SK-N-SH (cell line): ENCODE data around the gene TMEM72. TPM values are rescaled to one million over a fixed set of nuclear protein-coding genes. Genes with fewer than 3 reads are reported as not detected.

Experiments
- CTCF ChIA-PET: fragments of 300-600, 350-600 bp; formaldehyde crosslinking; extraction: SDS; loops from one replicate; lab custom pipeline; 2021; lab: Yijun Ruan, JAX
- POLR2A ChIA-PET: fragments of 350-600 bp; sonication (Branson Sonifier 250); formaldehyde crosslinking; extraction: SDS; loops from one replicate; lab custom pipeline; 2020; ENCODE audit warnings: antibody characterized with exemption, inconsistent platforms; lab: Yijun Ruan, JAX
- DNase-seq: peaks from one replicate; pipeline ENCODE4 v3.0.0; 2012
- H2AFZ ChIP-seq: fragments of 200-600 bp; sonication (generic); 2 replicates; pipeline ENCODE4 v1.8.1; 2016; ENCODE audit warnings: antibody characterized with exemption, mild to moderate bottlenecking, low read depth
- H3F3A ChIP-seq: fragments of 200-600 bp; sonication (generic); replicated peaks from 2 replicates; pipeline ENCODE3; 2016; ENCODE audit warnings: antibody characterized with exemption, mild to moderate bottlenecking; ENCODE audit not compliant: insufficient read depth
- H3K27ac ChIP-seq, 2 experiments: fragments of 200-500 bp in 1 of 2; fragments of 200-600 bp in 1 of 2; sonication (Bioruptor generic) in 1 of 2; sonication (generic), shearing (Covaris generic) in 1 of 2; 2 replicates each; pipeline versions ENCODE4 v1.5.1 to v1.6.1; 2014 to 2016; ENCODE audit warnings: low read depth in 2 of 2, inconsistent platforms in 1 of 2, low read length in 1 of 2, mild to moderate bottlenecking in 1 of 2, mixed read lengths in 1 of 2
- H3K27me3 ChIP-seq: fragments of 200-600 bp; sonication (generic), shearing (Covaris generic); 2 replicates; pipeline ENCODE4 v1.6.1; 2016; ENCODE audit warnings: mixed run types; ENCODE audit not compliant: insufficient read depth
- H3K36me3 ChIP-seq, 2 experiments: fragments of 200-500 bp in 1 of 2; fragments of 200-600 bp in 1 of 2; sonication (Bioruptor generic) in 1 of 2; sonication (generic) in 1 of 2; replicated peaks in 1 of 2; 2 replicates each; pipeline versions ENCODE3 to v1.5.1; 2014 to 2016; ENCODE audit warnings: low read length in 1 of 2, mild to moderate bottlenecking in 1 of 2; ENCODE audit not compliant: insufficient read depth in 2 of 2, control insufficient read depth in 1 of 2
- H3K4me1 ChIP-seq, 2 experiments: fragments of 200-500 bp in 1 of 2; fragments of 200-600 bp in 1 of 2; sonication (Bioruptor generic) in 1 of 2; sonication (generic), shearing (Covaris generic) in 1 of 2; 2 replicates each; pipeline versions ENCODE4 v1.5.1 to v1.6.1; 2014 to 2016; ENCODE audit warnings: low read depth in 1 of 2, low read length in 1 of 2, mixed run types in 1 of 2; ENCODE audit not compliant: insufficient read depth in 2 of 2, control insufficient read depth in 1 of 2
- H3K4me2 ChIP-seq: fragments of 200-600 bp; sonication (generic), shearing (Covaris generic); 2 replicates; pipeline ENCODE4 v1.6.1; 2017; ENCODE audit warnings: mixed run types
- H3K4me3 ChIP-seq, 2 experiments: fragments of 200-500 bp in 1 of 2; fragments of 200-600 bp in 1 of 2; sonication (Bioruptor generic) in 1 of 2; sonication (generic), shearing (Covaris generic) in 1 of 2; 2 replicates each; pipeline versions ENCODE4 v1.5.1 to v1.8.1; 2014 to 2016; ENCODE audit warnings: low read depth in 2 of 2, inconsistent platforms in 1 of 2, low read length in 1 of 2, mild to moderate bottlenecking in 1 of 2, mixed read lengths in 1 of 2, moderate library complexity in 1 of 2
- H3K79me2 ChIP-seq: fragments of 200-600 bp; sonication (generic); 2 replicates; pipeline ENCODE4 v1.8.1; 2017; ENCODE audit warnings: mild to moderate bottlenecking; ENCODE audit not compliant: insufficient read depth
- H3K9ac ChIP-seq: fragments of 200-600 bp; sonication (generic); 2 replicates; pipeline ENCODE4 v1.6.1; 2017; ENCODE audit warnings: mixed run types
- H3K9me2 ChIP-seq: fragments of 200-600 bp; sonication (generic); 2 replicates; pipeline ENCODE4 v1.6.1; 2017; ENCODE audit warnings: mixed run types
- H3K9me3 ChIP-seq: fragments of 200-600 bp; sonication (generic); 2 replicates; pipeline ENCODE4 v1.6.1; 2017; ENCODE audit warnings: mixed run types, mild to moderate bottlenecking, moderate library complexity
- H4K20me1 ChIP-seq: fragments of 200-600 bp; sonication (generic); 2 replicates; pipeline ENCODE4 v1.6.1; 2017; ENCODE audit warnings: mild to moderate bottlenecking, mixed run types; ENCODE audit not compliant: insufficient read depth
- CHD2 ChIP-seq: fragments of 150-350 bp; IDR thresholded peaks from 2 replicates; pipeline ENCODE4 v1.6.1; 2018; ENCODE audit warnings: low read length; ENCODE audit not compliant: partially characterized antibody
- ELF1 ChIP-seq: IDR thresholded peaks from 2 replicates; pipeline ENCODE4 v1.4.0; 2012
- EP300 ChIP-seq, 2 experiments: IDR thresholded peaks; 2 replicates each; pipeline versions ENCODE4 v1.4.0 to v1.6.1; 2012; ENCODE audit warnings: borderline replicate concordance in 1 of 2, low read depth in 1 of 2, low read length in 1 of 2
- EZH2phosphoT487 ChIP-seq: fragments of 200-600 bp; sonication (generic); IDR thresholded peaks from 2 replicates; pipeline ENCODE4 v1.6.1; 2017; ENCODE audit warnings: low read depth, mixed run types, mild to moderate bottlenecking, antibody characterized with exemption, moderate library complexity, borderline replicate concordance
- FOSL2 ChIP-seq: IDR thresholded peaks from 2 replicates; pipeline ENCODE4 v1.4.0; 2012; ENCODE audit warnings: low read depth, mild to moderate bottlenecking, moderate library complexity, borderline replicate concordance
- FOXJ3 ChIP-seq: sonication (generic); formaldehyde crosslinking; IDR thresholded peaks from 2 replicates; pipeline ENCODE4 v1.5.1; 2020; ENCODE audit warnings: mild to moderate bottlenecking, missing genetic modification reagents
- GATA2 ChIP-seq: sonication (generic); formaldehyde crosslinking; IDR thresholded peaks from 2 replicates; pipeline ENCODE4 v1.5.0; 2020; ENCODE audit warnings: mild to moderate bottlenecking, missing genetic modification reagents
- JUND ChIP-seq: IDR thresholded peaks from 2 replicates; pipeline ENCODE4 v1.4.0; 2012
- MEF2A ChIP-seq: IDR thresholded peaks from 2 replicates; pipeline ENCODE4 v1.4.0; 2012; ENCODE audit warnings: low read depth, borderline replicate concordance
- NRF1 ChIP-seq: IDR thresholded peaks from 2 replicates; pipeline ENCODE4 v1.6.1; 2012; ENCODE audit warnings: low read depth, mild to moderate bottlenecking, low read length
- PBX3 ChIP-seq: IDR thresholded peaks from 2 replicates; pipeline ENCODE4; 2012
- POLR2AphosphoS5 ChIP-seq: IDR thresholded peaks from 2 replicates; pipeline ENCODE4 v1.6.1; 2012; ENCODE audit warnings: low read depth, low read length
- RAD21 ChIP-seq: IDR thresholded peaks from 2 replicates; pipeline ENCODE4 v1.6.1; 2012; ENCODE audit warnings: mild to moderate bottlenecking, low read length
- REST ChIP-seq: IDR thresholded peaks from 2 replicates; pipeline ENCODE4 v1.6.1; 2012; ENCODE audit warnings: mild to moderate bottlenecking, low read depth, low read length, moderate library complexity
- RFX5 ChIP-seq: IDR thresholded peaks from 2 replicates; pipeline ENCODE4 v1.6.1; 2012; ENCODE audit warnings: mild to moderate bottlenecking, improper control_type of control experiment, low read length
- TAF1 ChIP-seq: IDR thresholded peaks from 2 replicates; pipeline ENCODE4 v1.6.1; 2012; ENCODE audit warnings: low read depth, mild to moderate bottlenecking, low read length, moderate library complexity, borderline replicate concordance
- USF2 ChIP-seq: fragments of 150-350 bp; IDR thresholded peaks from 2 replicates; pipeline ENCODE4 v1.6.1; 2017; ENCODE audit warnings: antibody characterized with exemption, low read length, low read depth, borderline replicate concordance
- WGBS: methylation state at CpG from one replicate; pipeline ENCODE4 v1.1.6; 2017; ENCODE audit warnings: low lambda C conversion rate; 5-methylcytosine and 5-hydroxymethylcytosine counted together
- polyA plus RNA-seq, 3 experiments: library from polyadenylated mRNA; depleted of rRNA; stranded (reverse); fragments of >200 nt; gene quantifications; 2 replicates each; pipeline ENCODE4 v1.2.3, GENCODE V29; 2012
- TF ChIP-seq, protein P1 (sequence below): IDR thresholded peaks from 2 replicates; pipeline ENCODE4 v1.4.0; 2012; ENCODE audit warnings: low read depth

Gene TMEM72
- not detected in 2 replicates for polyA plus RNA-seq (2012; rRNA removed)
- not detected in 2 replicates for polyA plus RNA-seq (2012; cell fraction: cytosol; rRNA removed)
- polyA plus RNA-seq (2012; cell fraction: nucleus; rRNA removed): not detected in 2 replicates

DNA sequence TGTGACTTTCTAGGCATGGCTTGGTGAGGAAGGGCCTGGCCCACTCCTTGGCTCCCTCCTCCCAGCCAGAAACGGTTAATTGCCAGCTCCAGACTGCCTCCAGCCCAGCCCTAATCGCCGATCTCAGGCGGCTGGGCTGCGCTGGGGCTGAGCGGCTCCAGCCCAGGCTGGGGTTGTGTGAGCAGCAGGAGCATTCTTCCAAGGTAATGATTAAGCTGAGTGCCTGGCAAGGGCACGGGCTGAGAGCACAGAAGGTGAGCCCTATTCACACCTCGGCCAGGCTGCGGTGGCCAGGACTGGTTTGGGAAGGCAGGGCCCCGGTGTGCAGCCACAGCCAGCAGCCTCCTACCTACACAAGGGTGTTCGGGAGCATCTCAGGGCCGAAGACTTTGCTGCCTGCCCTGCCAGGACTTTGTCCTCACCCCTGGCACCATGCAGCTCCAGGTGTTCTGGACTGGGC, at the start of gene TMEM72:
Gene TMEM72, plus strand, starts transcription at position 257 of the 460 bp plus-strand sequence. Its CDS starts 176 bp downstream, at position 433.
- Histone ChIP-seq H3K27me3 (peaks cover 79% of the 10 kb centered on the region), H3K9me2 (no peaks in the 10 kb centered on the region), H3K79me2 (no peaks in the 10 kb centered on the region), H4K20me1 (no peaks in the 10 kb centered on the region), H2AFZ (no peak within 1 kb of the TSS), H3K9me3 (no peaks in the 10 kb centered on the region), H3K27ac (no peak within 1 kb of the TSS), H3K4me1 (peaks cover 0 to 6% of the 10 kb centered on the region in 2 experiments; a peak in 1 of 4 replicates), H3K36me3 (no peaks in the 10 kb centered on the region), H3F3A (no peaks in the 10 kb centered on the region), H3K4me3 (no peak within 1 kb of the TSS), H3K9ac (no peak within 1 kb of the TSS), H3K4me2 (no peak within 1 kb of the TSS)
- TF ChIP-seq USF2: no peak
- TF ChIP-seq EP300 (IDR thresholded peaks at IDR 0.05; ENCODE audit: borderline replicate concordance in 1 of 2, low read depth in 1 of 2, low read length in 1 of 2): no peak
- no peak for TF ChIP-seq RFX5
- no peak for TF ChIP-seq ELF1
- no peak for TF ChIP-seq FOXJ3 (CRISPR knock-in tag)
- TF ChIP-seq MEF2A: no peak
- ChIA-PET POLR2A (no interaction called here), CTCF (interaction anchor here (1.1 to 5.4 kb wide), 2 partner anchors 9 to 22 kb away, joined by 3 to 20 read pairs; no protein-coding TSS in a partner anchor)
- DNase-seq: peak; percentile 27
- WGBS: 8% methylated on average over 6 of the region's 12 CpGs

GRCh38 chr10:44862006-44862751, 49.0 kb upstream of the TMEM72 start:
- no peak overlapping the region for H2AFZ ChIP-seq
- peak overlapping the region in 1 of 2 experiments; percentile 51; a peak in 2 of 4 replicates for H3K27ac ChIP-seq
- POLR2A ChIA-PET: no interaction called here
- no peak overlapping the region for H3K9ac ChIP-seq
- no peaks in the 10 kb centered on the region for H3K9me2 ChIP-seq
- DNase-seq: no peak
- H4K20me1 ChIP-seq: no peaks in the 10 kb centered on the region
- CTCF ChIA-PET: interaction anchor here (2.3 kb wide), 1 partner anchor 1191 kb away, joined by 8 read pairs; no protein-coding TSS in a partner anchor
- H3K4me1 ChIP-seq: peaks cover 12 to 19% of the 10 kb centered on the region in 2 experiments; a peak in 3 of 4 replicates
- H3K79me2 ChIP-seq: no peaks in the 10 kb centered on the region
- peak overlapping the region; percentile 59; the same call in 1 of the 2 replicates for H3K4me2 ChIP-seq
- H3K27me3 ChIP-seq: peaks cover 13% of the 10 kb centered on the region; the same call in 1 of the 2 replicates
- H3K36me3 ChIP-seq: no peaks in the 10 kb centered on the region
- no peak overlapping the region for H3K4me3 ChIP-seq
- 47% methylated on average over 11 of the region's 12 CpGs for WGBS
- H3K9me3 ChIP-seq: no peaks in the 10 kb centered on the region
- peaks cover 3% of the 10 kb centered on the region for H3F3A ChIP-seq
- TF ChIP-seq PBX3 (no peak), TAF1 (no peak), REST (no peak), GATA2 (CRISPR knock-in tag) (no peak), MEF2A (no peak), RFX5 (no peak), CHD2 (no peak), FOXJ3 (CRISPR knock-in tag) (no peak), USF2 (no peak), RAD21 (no peak), NRF1 (no peak), FOSL2 (no peak), POLR2AphosphoS5 (no peak), EZH2phosphoT487 (no peak), JUND (no peak)
- TF ChIP-seq, protein P1, sequence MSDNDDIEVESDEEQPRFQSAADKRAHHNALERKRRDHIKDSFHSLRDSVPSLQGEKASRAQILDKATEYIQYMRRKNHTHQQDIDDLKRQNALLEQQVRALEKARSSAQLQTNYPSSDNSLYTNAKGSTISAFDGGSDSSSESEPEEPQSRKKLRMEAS: no peak
